ENCODE measurements around the gene CELSR1. TPM values are rescaled to one million over a fixed set of nuclear protein-coding genes. Genes with fewer than 3 reads are reported as not detected.

CELSR1 gene
- total and polyA plus RNA-seq, 10 donors, result 4.3 to 13.1 (median 8.4) TPM

GRCh38 chr22:46452195-46453005 lies 85.0 kb downstream of the CELSR1 start:
- Histone ChIP-seq H3K4me1 (no peaks in the 10 kb centered on the region), H3K27me3 (replicated peaks in 1 of 7) (peaks cover 0 to 58% (median 0%) of the 10 kb centered on the region in 7 donors), H3K27ac (no peak overlapping the region), H3K4me3 (no peak overlapping the region), H3K9me3 (no peaks in the 10 kb centered on the region), H3K36me3 (no peaks in the 10 kb centered on the region)
- TF ChIP-seq POLR2AphosphoS5 (IDR thresholded peaks at IDR 0.05) (no peak), POLR2A (IDR thresholded peaks at IDR 0.05) (no peak)
- TF ChIP-seq, protein P1, sequence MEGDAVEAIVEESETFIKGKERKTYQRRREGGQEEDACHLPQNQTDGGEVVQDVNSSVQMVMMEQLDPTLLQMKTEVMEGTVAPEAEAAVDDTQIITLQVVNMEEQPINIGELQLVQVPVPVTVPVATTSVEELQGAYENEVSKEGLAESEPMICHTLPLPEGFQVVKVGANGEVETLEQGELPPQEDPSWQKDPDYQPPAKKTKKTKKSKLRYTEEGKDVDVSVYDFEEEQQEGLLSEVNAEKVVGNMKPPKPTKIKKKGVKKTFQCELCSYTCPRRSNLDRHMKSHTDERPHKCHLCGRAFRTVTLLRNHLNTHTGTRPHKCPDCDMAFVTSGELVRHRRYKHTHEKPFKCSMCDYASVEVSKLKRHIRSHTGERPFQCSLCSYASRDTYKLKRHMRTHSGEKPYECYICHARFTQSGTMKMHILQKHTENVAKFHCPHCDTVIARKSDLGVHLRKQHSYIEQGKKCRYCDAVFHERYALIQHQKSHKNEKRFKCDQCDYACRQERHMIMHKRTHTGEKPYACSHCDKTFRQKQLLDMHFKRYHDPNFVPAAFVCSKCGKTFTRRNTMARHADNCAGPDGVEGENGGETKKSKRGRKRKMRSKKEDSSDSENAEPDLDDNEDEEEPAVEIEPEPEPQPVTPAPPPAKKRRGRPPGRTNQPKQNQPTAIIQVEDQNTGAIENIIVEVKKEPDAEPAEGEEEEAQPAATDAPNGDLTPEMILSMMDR (IDR thresholded peaks at IDR 0.05 in 8 of 11, conservative IDR thresholded peaks at IDR 0.05 in 3 of 11), result no peak
- WGBS, 5 donors, result 85 to 90% (median 85%) methylated on average over 10 to 16 of the region's 16 CpGs
- intact Hi-C loops (cut with DNase I; ENCODE audit: low total_unique reads), result no loop called here
- no peak for DNase-seq

GRCh38 chr22:46451741-46452140 lies 85.7 kb downstream of the CELSR1 start:
- Histone ChIP-seq H3K9me3 (no peaks in the 10 kb centered on the region), H3K4me3 (no peak overlapping the region), H3K27ac (no peak overlapping the region), H3K4me1 (no peaks in the 10 kb centered on the region), H3K27me3 (replicated peaks in 1 of 7) (peaks cover 0 to 57% (median 0%) of the 10 kb centered on the region in 7 donors), H3K36me3 (no peaks in the 10 kb centered on the region)
- intact Hi-C loops (cut with DNase I; ENCODE audit: low total_unique reads), result no loop called here
- DNase-seq, result no peak
- no peak for TF ChIP-seq POLR2AphosphoS5 (IDR thresholded peaks at IDR 0.05)
- 86 to 93% (median 91%) methylated on average over 9 to 12 of the region's 12 CpGs for WGBS, 5 donors

DNA sequence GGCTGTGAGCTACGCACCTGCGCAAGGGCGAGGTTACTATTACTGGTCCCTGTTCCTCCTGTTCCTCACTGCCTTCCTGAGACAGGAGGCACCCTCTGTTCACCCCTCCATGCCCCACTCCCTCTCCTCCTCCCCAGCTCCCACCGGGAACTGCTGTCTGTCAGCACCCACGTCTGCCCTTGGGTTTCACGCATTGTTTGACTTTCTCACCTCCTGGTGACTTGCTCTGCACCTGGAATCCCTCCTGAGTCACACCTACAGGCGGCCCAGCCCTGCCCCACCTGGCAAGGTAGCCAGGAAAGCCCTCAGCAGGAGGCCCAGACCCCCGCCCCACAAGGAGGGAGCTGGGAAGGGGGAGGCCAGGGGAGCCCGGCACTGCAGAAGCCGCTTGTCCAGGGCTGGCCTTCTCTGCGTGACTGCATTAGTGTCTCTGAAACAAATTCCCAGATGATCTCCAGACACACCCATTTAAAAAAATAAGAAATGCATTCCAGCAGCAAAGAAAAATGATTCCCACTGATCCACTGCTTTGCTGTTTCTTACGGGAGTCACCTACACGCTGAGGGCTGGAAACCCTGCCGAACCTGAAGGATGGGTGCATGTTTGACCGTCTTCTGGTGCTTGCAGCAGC lies 86.4 kb downstream of the CELSR1 start:
- TF ChIP-seq, protein P1 (IDR thresholded peaks at IDR 0.05 in 8 of 11, conservative IDR thresholded peaks at IDR 0.05 in 3 of 11), result no peak
- TF ChIP-seq POLR2AphosphoS5 (IDR thresholded peaks at IDR 0.05) (no peak), POLR2A (IDR thresholded peaks at IDR 0.05) (no peak)
- Histone ChIP-seq H3K36me3 (no peaks in the 10 kb centered on the region), H3K4me1 (no peaks in the 10 kb centered on the region), H3K9me3 (no peaks in the 10 kb centered on the region), H3K27ac (no peak overlapping the region), H3K27me3 (replicated peaks in 1 of 7) (peaks cover 0 to 61% (median 0%) of the 10 kb centered on the region in 7 donors), H3K4me3 (no peak overlapping the region)
- 82 to 91% (median 87%) methylated on average over 14 to 15 of the region's 15 CpGs for WGBS, 5 donors
- intact Hi-C loops (cut with DNase I; ENCODE audit: low total_unique reads), result no loop called here
- no peak for DNase-seq

DNA sequence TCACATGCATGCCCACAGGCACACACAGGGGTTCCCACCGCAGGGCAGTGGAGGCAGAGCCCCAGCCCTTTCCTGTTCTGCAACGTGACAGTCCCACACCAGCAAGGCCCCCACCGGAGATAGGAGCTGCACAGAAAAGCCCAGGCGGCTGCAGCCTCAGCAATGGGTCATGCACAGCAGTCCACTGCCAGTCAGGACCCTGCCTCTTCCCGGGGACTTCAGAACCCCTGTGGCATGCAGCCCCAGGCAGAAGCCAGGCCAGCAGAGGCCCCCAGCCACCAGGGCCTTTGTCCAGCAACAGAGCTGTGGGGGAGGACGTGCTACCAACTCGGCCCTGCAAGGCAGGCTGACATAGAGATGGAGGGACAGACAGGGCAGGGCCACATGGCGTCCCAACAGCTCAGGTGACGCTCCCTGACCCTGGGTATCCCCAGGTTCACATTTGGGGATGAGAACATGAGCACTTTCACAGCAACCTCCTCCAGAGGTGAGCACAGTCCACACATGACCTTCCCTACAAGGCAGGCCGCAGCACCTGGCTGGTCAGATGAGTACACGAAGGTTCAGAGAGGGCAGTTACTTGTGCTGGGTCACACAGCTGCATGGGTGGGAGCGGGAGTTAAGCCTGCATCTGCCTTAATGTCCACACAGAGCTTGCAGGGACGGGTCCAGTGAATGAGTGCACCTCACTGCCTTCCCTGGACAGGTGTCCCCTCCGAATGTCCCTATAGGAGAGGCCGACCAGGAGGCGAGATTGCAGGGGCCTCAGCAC lies 87.3 kb downstream of the CELSR1 start:
- TF ChIP-seq POLR2AphosphoS5 (IDR thresholded peaks at IDR 0.05) (no peak), POLR2A (IDR thresholded peaks at IDR 0.05) (no peak)
- TF ChIP-seq, protein P1 (IDR thresholded peaks at IDR 0.05 in 8 of 11, conservative IDR thresholded peaks at IDR 0.05 in 3 of 11), result no peak
- Histone ChIP-seq H3K9me3 (no peaks in the 10 kb centered on the region), H3K27me3 (replicated peaks in 1 of 7) (peaks cover 0 to 68% (median 0%) of the 10 kb centered on the region in 7 donors), H3K4me1 (no peaks in the 10 kb centered on the region), H3K36me3 (no peaks in the 10 kb centered on the region), H3K27ac (no peak overlapping the region), H3K4me3 (no peak overlapping the region)
- 79 to 87% (median 83%) methylated on average over 16 of the region's 16 CpGs for WGBS, 5 donors
- DNase-seq, result no peak
- intact Hi-C loops (cut with DNase I; ENCODE audit: low total_unique reads), result no loop called here

All from spleen (tissue), 11 donors.